HepG2 (cell line): ENCODE results near the gene LBR. TPM values are rescaled to one million over a fixed set of nuclear protein-coding genes. Genes with fewer than 3 reads are reported as not detected.
A peak's percentile ranks its signal among the peaks of the same experiment; 100 is the strongest.

ENCODE experiments used
- BRF2 ChIP-seq: sonication (generic); formaldehyde crosslinking; IDR thresholded peaks from 2 replicates; pipeline ENCODE4 v1.8.1; 2022; ENCODE audit warnings: mild to moderate bottlenecking, missing genetic modification reagents
- FOSL1 ChIP-seq: sonication (generic); formaldehyde crosslinking; IDR thresholded peaks from 2 replicates; pipeline ENCODE4 v1.9.0; 2021; ENCODE audit warnings: missing genetic modification reagents, borderline replicate concordance
- JUND ChIP-seq: sonication (generic); formaldehyde crosslinking; IDR thresholded peaks from 2 replicates; pipeline ENCODE4 v1.8.0; 2022; ENCODE audit warnings: mild to moderate bottlenecking, missing genetic modification reagents
- MTF2 ChIP-seq: sonication (generic); formaldehyde crosslinking; IDR thresholded peaks from 2 replicates; pipeline ENCODE4 v1.5.0; 2020; ENCODE audit warnings: missing genetic modification reagents, borderline replicate concordance
- PREB ChIP-seq: sonication (generic); formaldehyde crosslinking; IDR thresholded peaks from 2 replicates; pipeline ENCODE4 v1.4.0; 2020; ENCODE audit warnings: missing genetic modification reagents
- RBAK ChIP-seq: sonication (generic); formaldehyde crosslinking; IDR thresholded peaks from 2 replicates; pipeline ENCODE4 v1.5.1; 2020; ENCODE audit warnings: mild to moderate bottlenecking, missing genetic modification reagents
- RBM39 ChIP-seq: fragments of 200-400 bp; formaldehyde crosslinking; IDR thresholded peaks from one replicate; pipeline ENCODE4 v1.6.1; 2018; ENCODE audit warnings: antibody characterized with exemption, mild to moderate bottlenecking, low read depth, low read length; ENCODE audit not compliant: poor library complexity, severe bottlenecking
- RFXAP ChIP-seq: sonication (generic); formaldehyde crosslinking; IDR thresholded peaks from 2 replicates; pipeline ENCODE4 v1.4.0; 2020; ENCODE audit warnings: missing genetic modification reagents, borderline replicate concordance
- SALL2 ChIP-seq: sonication (generic); formaldehyde crosslinking; IDR thresholded peaks from 2 replicates; pipeline ENCODE4 v1.8.1; 2023; ENCODE audit warnings: mild to moderate bottlenecking, missing genetic modification reagents, inconsistent platforms
- SNAI1 ChIP-seq: sonication (generic); formaldehyde crosslinking; IDR thresholded peaks from 2 replicates; pipeline ENCODE4 v1.5.0; 2020; ENCODE audit warnings: mild to moderate bottlenecking, missing genetic modification reagents, borderline replicate concordance
- SUZ12 ChIP-seq: fragments of 150-350 bp; IDR thresholded peaks from 2 replicates; pipeline ENCODE4 v1.6.1; 2014; ENCODE audit warnings: low read depth, low read length
- TEAD3 ChIP-seq: optimal IDR thresholded peaks from 2 replicates; pipeline ENCODE3; 2016; ENCODE audit warnings: borderline replicate concordance
- TOE1 ChIP-seq: sonication (generic); formaldehyde crosslinking; IDR thresholded peaks from 2 replicates; pipeline ENCODE4 v1.4.0; 2020; ENCODE audit warnings: mild to moderate bottlenecking, missing genetic modification reagents
- ZBTB33 ChIP-seq: sonication (generic); formaldehyde crosslinking; IDR thresholded peaks from 2 replicates; pipeline ENCODE4 v1.4.0; 2020; ENCODE audit warnings: missing genetic modification reagents
- ZFP1 ChIP-seq: IDR thresholded peaks from 2 replicates; pipeline ENCODE4 v1.6.1; 2016
- ZFY ChIP-seq: sonication (generic); formaldehyde crosslinking; IDR thresholded peaks from 2 replicates; pipeline ENCODE4 v1.4.0; 2020; ENCODE audit warnings: missing genetic modification reagents
- ZFYVE20 ChIP-seq: sonication (generic); formaldehyde crosslinking; IDR thresholded peaks from 2 replicates; pipeline ENCODE4 v1.8.0; 2023; ENCODE audit warnings: low read depth, mild to moderate bottlenecking, moderate library complexity, missing genetic modification reagents, borderline replicate concordance
- ZNF224 ChIP-seq: sonication (generic); formaldehyde crosslinking; IDR thresholded peaks from 2 replicates; pipeline ENCODE4 v1.5.0; 2020; ENCODE audit warnings: mild to moderate bottlenecking, missing genetic modification reagents
- ZNF281 ChIP-seq: sonication (generic); formaldehyde crosslinking; IDR thresholded peaks from 2 replicates; pipeline ENCODE4 v1.4.0; 2020; ENCODE audit warnings: missing genetic modification reagents, borderline replicate concordance
- ZNF317 ChIP-seq: sonication (generic); formaldehyde crosslinking; IDR thresholded peaks from 2 replicates; pipeline ENCODE4 v1.5.0; 2020; ENCODE audit warnings: mild to moderate bottlenecking, missing genetic modification reagents
- ZNF547 ChIP-seq: sonication (generic); formaldehyde crosslinking; IDR thresholded peaks from 2 replicates; pipeline ENCODE4 v1.5.1; 2020; ENCODE audit warnings: mild to moderate bottlenecking, missing genetic modification reagents
- ZNF703 ChIP-seq: sonication (generic); formaldehyde crosslinking; IDR thresholded peaks from 2 replicates; pipeline ENCODE4 v1.5.1; 2020; ENCODE audit warnings: missing genetic modification reagents, mild to moderate bottlenecking, moderate library complexity, borderline replicate concordance
- ZSCAN31 ChIP-seq: sonication (generic); formaldehyde crosslinking; IDR thresholded peaks from 2 replicates; pipeline ENCODE4 v1.5.0; 2020; ENCODE audit warnings: low read depth, mild to moderate bottlenecking, missing genetic modification reagents
- polyA plus RNA-seq, 8 experiments: library from polyadenylated mRNA; depleted of rRNA in 3 of 8; stranded (reverse) in 7 of 8; unstranded in 1 of 8; fragments of >200 nt; fragmentation: Illumina TruSeq in 4 of 8; extraction: Trizol in 4 of 8; gene quantifications; 2 replicates each; pipeline versions ENCODE4 v1.2.1 to v1.2.3, GENCODE V29; 2011 to 2016; ENCODE audit warnings: low read depth in 4 of 8, missing spikeins in 1 of 8, mixed read lengths in 1 of 8; ENCODE audit not compliant: insufficient read depth in 1 of 8
- total RNA-seq, 5 experiments: library from RNA; depleted of rRNA; stranded (reverse); fragments of >200 nt; fragmentation: Illumina TruSeq; extraction: Trizol; gene quantifications; 2 replicates each; pipeline ENCODE4 v1.2.3, GENCODE V29; 2016; ENCODE audit warnings: low read depth in 1 of 5

LBR gene
- total and polyA plus RNA-seq, 2 of the 13 experiments (the other 11 are each of a cell fraction or from before 2014, with no cell fraction given) = 38.9 to 76.7 TPM

- TF ChIP-seq ZFY (peak; percentile 72; the same call in 1 of the 2 replicates), ZNF317 (CRISPR knock-in tag) (no peak), ZNF703 (CRISPR knock-in tag) (no peak), TOE1 (CRISPR knock-in tag) (no peak), TEAD3 (CRISPR knock-in tag) (no peak), ZBTB33 (CRISPR knock-in tag) (peak; percentile 94), RFXAP (0 out of 2 replicates have a peak, but pooled peaks have one; percentile 32), ZNF281 (CRISPR knock-in tag) (no peak), MTF2 (CRISPR knock-in tag) (0 out of 2 replicates have a peak, but pooled peaks have one; percentile 73), ZNF547 (CRISPR knock-in tag) (peak; percentile 84), BRF2 (CRISPR knock-in tag) (0 out of 2 replicates have a peak, but pooled peaks have one; percentile 40), ZNF224 (CRISPR knock-in tag) (peak; percentile 80), RBAK (CRISPR knock-in tag) (no peak), FOSL1 (no peak), RBM39 (peak; percentile 78), ZFP1 (CRISPR knock-in tag) (no peak), PREB (CRISPR knock-in tag) (no peak), ZSCAN31 (CRISPR knock-in tag) (no peak), JUND (CRISPR knock-in tag) (no peak), ZFYVE20 (CRISPR knock-in tag) (no peak), SUZ12 (no peak), SNAI1 (no peak), SALL2 (CRISPR knock-in tag) (peak; percentile 69; the same call in 1 of the 2 replicates)
Observed at GRCh38 chr1:225474986-225475820, 47.4 kb upstream of the LBR start (continued).
